GM12865 (cell line): ENCODE measurements around the gene SLC39A7.

Experiments used
- DNase-seq: peaks from one replicate; pipeline ENCODE4 v3.0.0; 2010; ENCODE audit warnings: low read depth
- H3K4me3 ChIP-seq: 2 replicates; pipeline ENCODE4 v1.5.1; 2011; ENCODE audit warnings: mild to moderate bottlenecking, low read depth, low read length, control low read depth
- TF ChIP-seq, protein P1 (sequence below): IDR thresholded peaks from 2 replicates; pipeline ENCODE4 v1.5.1; 2011; ENCODE audit warnings: low read length, control low read depth, low read depth, inconsistent platforms; ENCODE audit not compliant: insufficient read depth; ENCODE audit errors: missing control alignments

SLC39A7 gene

DNA sequence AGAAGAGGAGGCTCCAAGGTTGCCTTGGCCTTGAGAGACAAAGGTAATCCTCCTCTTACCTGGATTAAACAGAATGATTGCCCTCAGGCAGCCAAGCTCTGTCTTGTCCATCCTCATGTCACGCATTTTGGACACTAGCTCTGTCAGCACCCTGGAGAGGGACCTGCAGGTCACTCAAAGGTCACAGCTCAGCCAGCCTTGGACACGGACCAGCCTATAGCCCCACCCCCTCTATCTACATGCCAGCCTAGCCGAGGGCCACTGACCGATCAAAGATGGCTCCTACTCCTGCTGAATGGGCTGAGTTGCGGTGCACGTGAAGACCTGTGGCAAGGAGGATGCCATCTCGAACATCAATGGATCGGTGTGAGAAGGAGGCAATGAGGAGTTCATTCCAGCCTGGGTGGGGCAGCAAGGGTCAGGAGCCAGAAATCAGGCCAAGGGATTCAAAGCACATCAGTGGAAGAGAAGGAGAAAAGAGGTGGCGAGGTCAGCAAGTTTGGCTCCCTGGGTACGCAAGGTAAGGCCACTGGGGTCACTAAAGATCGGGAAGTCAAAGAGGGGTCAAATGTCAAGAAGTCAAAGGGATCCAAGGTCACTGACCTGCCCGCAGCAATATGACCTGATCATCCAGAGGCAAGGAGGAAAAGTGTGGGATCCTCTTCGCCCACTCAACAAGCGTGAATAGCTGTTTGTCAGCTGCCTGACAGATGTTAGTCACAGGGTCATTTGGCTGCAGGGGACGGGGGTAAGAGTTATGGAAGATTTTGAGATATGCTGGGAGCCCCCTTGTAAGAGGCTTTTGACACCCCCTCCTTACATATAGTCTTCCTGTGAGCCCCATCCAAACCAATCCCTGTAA is 5.1 kb upstream of the SLC39A7 start:
- no peak for DNase-seq
- H3K4me3 ChIP-seq = no peak overlapping the region
- TF ChIP-seq, protein P1, sequence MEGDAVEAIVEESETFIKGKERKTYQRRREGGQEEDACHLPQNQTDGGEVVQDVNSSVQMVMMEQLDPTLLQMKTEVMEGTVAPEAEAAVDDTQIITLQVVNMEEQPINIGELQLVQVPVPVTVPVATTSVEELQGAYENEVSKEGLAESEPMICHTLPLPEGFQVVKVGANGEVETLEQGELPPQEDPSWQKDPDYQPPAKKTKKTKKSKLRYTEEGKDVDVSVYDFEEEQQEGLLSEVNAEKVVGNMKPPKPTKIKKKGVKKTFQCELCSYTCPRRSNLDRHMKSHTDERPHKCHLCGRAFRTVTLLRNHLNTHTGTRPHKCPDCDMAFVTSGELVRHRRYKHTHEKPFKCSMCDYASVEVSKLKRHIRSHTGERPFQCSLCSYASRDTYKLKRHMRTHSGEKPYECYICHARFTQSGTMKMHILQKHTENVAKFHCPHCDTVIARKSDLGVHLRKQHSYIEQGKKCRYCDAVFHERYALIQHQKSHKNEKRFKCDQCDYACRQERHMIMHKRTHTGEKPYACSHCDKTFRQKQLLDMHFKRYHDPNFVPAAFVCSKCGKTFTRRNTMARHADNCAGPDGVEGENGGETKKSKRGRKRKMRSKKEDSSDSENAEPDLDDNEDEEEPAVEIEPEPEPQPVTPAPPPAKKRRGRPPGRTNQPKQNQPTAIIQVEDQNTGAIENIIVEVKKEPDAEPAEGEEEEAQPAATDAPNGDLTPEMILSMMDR = no peak

DNA sequence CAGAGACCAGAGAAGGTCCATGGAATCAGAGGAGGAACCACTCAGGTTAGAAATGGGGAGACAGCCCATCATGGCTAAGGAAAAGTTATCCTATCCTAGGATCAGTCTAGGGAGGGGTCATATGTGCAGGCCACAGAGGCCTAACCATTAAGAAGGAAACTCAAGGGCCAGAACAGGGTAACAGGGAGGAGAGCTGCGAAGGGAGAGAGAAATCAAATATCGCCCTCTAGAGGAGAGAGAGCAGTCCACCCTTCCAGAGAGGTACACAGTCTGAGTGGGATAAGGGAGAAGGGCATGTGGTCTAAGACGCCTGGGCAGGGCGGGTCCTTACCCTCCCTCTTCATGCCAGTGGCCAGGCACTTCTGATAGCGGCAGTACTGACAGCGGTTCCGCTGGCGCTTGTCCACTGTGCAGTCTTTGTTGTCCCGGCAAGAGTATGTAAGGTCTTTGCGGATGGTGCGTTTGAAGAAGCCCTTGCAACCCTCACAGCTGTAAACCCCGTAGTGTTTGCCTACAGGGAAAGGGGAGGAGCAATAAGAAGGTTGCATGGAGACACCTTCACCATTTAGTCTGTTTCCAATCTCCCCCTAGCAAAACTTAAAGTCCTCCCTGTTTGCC is 3.1 kb upstream of the SLC39A7 start:
- TF ChIP-seq, protein P1 = peak; percentile 72
- H3K4me3 ChIP-seq = no peak overlapping the region
- peak; percentile 59 for DNase-seq

DNA sequence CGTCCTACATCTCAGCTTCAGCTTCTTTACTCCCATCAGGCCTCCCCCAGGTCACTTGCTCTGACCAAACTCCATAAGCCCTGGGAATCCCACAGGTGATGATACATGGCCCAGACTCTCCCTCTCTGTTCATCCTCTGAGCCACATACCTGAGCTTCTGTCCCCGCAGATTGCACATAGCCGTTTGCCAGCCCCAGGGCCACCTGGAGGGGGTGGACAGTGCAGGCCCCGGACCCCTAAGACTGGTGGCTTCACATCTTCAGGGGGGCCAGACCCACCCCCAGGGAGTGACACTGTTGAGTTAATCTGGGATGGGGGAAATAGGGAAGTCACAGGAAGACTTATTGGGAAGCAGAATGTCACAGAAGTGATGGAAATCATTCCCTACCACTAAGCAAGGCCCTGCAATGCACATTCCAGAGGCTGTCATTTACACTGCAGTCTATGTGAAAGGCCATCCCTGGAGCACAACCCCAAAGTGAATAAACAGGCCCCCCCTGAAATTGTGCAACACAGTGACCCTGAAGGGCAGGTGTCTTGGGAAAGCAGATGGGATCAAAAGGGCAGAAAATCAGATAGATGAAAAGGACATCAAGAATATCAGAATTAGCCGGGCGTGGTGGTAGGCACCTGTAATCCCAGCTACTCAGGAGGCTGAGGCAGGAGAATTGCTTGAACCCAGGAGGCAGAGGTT is 2.4 kb upstream of the SLC39A7 start:
- H3K4me3 ChIP-seq = no peak overlapping the region
- no peak for DNase-seq
- TF ChIP-seq, protein P1 = no peak

DNA sequence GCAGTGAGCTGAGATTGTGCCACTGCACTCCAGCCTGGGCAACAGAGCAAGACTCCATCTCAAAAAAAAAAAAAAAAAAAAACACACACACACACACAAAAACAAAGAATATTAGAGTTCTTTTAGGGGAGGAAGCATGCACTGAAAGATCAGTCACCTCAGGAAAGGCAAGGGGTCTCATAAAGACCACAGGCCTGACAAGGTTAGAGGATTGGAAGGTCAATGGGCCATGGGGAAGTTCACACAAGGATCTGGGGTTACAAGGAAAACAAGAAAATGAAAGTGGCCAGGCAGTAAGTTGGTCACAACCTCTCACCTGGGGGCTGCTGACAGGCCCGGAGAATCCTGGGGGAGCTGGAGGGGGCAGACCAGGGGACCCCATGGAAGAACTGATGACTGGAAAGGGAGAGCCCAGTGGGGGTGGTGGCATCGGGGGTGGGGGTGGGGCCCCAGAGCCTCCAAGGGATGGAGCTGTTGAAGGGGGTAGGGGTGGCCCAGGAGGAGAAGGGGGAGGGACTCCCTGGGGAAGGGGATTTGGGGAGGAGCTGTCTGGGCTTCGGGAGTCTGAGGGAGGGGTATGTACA is 1.7 kb upstream of the SLC39A7 start:
- TF ChIP-seq, protein P1 = no peak
- peak overlapping the region; percentile 96 for H3K4me3 ChIP-seq
- DNase-seq = no peak

DNA sequence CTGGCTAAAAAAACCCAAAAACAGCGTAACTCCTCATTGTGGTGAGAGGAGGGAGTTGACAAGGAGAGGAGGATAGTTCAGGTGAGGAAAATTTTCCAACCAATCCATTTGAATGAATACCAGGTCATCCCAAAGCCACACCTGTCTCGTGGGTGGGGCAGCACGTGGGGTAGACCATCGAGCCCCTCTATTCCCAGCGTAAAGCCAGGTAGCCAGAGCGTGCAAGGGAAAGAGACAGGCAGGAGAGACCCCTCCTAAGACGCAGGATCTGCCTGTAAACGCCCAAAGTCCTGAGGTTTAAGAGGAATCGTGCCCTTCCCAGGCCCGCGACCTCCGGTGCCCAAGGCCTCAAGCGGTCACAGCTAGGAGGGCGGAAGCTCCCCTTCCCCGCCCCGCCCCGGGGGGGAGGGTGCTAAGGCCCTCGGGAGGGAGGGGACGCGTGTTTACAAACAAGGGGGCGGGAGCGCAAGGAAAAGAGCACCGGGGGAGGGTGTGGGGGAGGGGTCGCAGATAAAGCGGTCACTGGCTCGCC is 914 bp upstream of the SLC39A7 start:
- H3K4me3 ChIP-seq = peak overlapping the region; percentile 96
- peak; percentile 91 for DNase-seq
- TF ChIP-seq, protein P1 = no peak

DNA sequence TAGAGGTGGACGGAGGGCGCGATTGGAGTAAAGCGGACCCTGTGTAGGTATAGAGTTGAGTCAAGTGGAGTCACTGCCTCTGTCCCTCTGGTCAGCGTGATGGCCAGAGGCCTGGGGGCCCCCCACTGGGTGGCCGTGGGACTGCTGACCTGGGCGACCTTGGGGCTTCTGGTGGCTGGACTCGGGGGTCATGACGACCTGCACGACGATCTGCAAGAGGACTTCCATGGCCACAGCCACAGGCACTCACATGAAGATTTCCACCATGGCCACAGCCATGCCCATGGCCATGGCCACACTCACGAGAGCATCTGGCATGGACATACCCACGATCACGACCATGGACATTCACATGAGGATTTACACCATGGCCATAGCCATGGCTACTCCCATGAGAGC is 479 bp downstream of the SLC39A7 start:
- TF ChIP-seq, protein P1 = no peak
- peak overlapping the region; percentile 96 for H3K4me3 ChIP-seq
- peak; percentile 36 for DNase-seq
